IMR-90 (cell line): ENCODE results near the gene FOXM1. TPM values are rescaled to one million over a fixed set of nuclear protein-coding genes. Genes with fewer than 3 reads are reported as not detected.

ENCODE experiments used
- ATAC-seq: fragments of 200-7000 bp; cut with Tn5 transposase; 2 replicates; pipeline ENCODE4 v1.9.1; 2020; ENCODE audit warnings: low read depth, mild to moderate bottlenecking, moderate library complexity
- BruUV-seq: library from RNA; stranded (reverse); fragments of 400-500 nt; replicated peaks from 2 replicates; lab custom pipeline; 2021; lab: Mats Ljungman, UMichigan
- CTCF ChIA-PET: fragments of 300-600 bp; formaldehyde crosslinking; extraction: SDS; loops from one replicate; lab custom pipeline; 2021; ENCODE audit warnings: antibody characterized with exemption; lab: Yijun Ruan, JAX
- POLR2A ChIA-PET: fragments of 300-600 bp; sonication (Branson Sonifier 250); formaldehyde crosslinking; loops from one replicate; lab custom pipeline; 2022; ENCODE audit warnings: antibody characterized with exemption; ENCODE audit not compliant: unreplicated experiment; lab: Charles Lee
- DNase-seq: peaks from one replicate; pipeline ENCODE4 v3.0.0; 2013
- H2AFZ ChIP-seq: replicated peaks from 2 replicates; pipeline ENCODE3; 2013; ENCODE audit warnings: low read length, mild to moderate bottlenecking; ENCODE audit not compliant: poor library complexity
- H2AK5ac ChIP-seq: 2 replicates; pipeline ENCODE4 v1.6.1; 2013; ENCODE audit warnings: low read depth, low read length, inconsistent platforms
- H2AK9ac ChIP-seq: replicated peaks from 2 replicates; pipeline ENCODE3; 2013; ENCODE audit warnings: mild to moderate bottlenecking, low read depth, low read length, moderate library complexity; ENCODE audit not compliant: poor library complexity
- H2BK120ac ChIP-seq: 2 replicates; pipeline ENCODE4 v1.6.1; 2013; ENCODE audit warnings: low read depth, low read length, inconsistent platforms
- H2BK15ac ChIP-seq: 3 replicates; pipeline ENCODE4 v1.6.1; 2013; ENCODE audit warnings: low read depth, low read length, inconsistent platforms
- H2BK20ac ChIP-seq: 2 replicates; pipeline ENCODE4 v1.6.1; 2013; ENCODE audit warnings: low read depth, mild to moderate bottlenecking, inconsistent platforms, low read length, moderate library complexity
- H2BK5ac ChIP-seq: 2 replicates; pipeline ENCODE4 v1.6.1; 2013; ENCODE audit warnings: mild to moderate bottlenecking, low read depth, low read length, inconsistent platforms; ENCODE audit not compliant: poor library complexity, severe bottlenecking
- H3K14ac ChIP-seq: replicated peaks from 2 replicates; pipeline ENCODE4 v1.6.1; 2013; ENCODE audit warnings: low read depth, low read length, inconsistent platforms
- H3K18ac ChIP-seq: 2 replicates; pipeline ENCODE4 v1.6.1; 2013; ENCODE audit warnings: low read depth, low read length, control low read depth
- H3K23ac ChIP-seq: 2 replicates; pipeline ENCODE4 v1.6.1; 2013; ENCODE audit warnings: low read depth, low read length, inconsistent platforms
- H3K27ac ChIP-seq: 2 replicates; pipeline ENCODE4 v1.5.1; 2013; ENCODE audit warnings: mild to moderate bottlenecking, control low read depth, low read length; ENCODE audit not compliant: insufficient read depth
- H3K27me3 ChIP-seq: 2 replicates; pipeline ENCODE4 v1.6.1; 2013; ENCODE audit warnings: low read length; ENCODE audit not compliant: control insufficient read depth, insufficient read depth
- H3K36me3 ChIP-seq: 2 replicates; pipeline ENCODE4 v1.6.1; 2013; ENCODE audit warnings: low read length, mixed read lengths; ENCODE audit not compliant: control insufficient read depth, insufficient read depth
- H3K4ac ChIP-seq: 2 replicates; pipeline ENCODE4 v1.6.1; 2013; ENCODE audit warnings: low read depth, low read length, inconsistent platforms
- H3K4me1 ChIP-seq: 2 replicates; pipeline ENCODE4 v1.6.1; 2013; ENCODE audit warnings: low read length, mixed read lengths; ENCODE audit not compliant: control insufficient read depth, insufficient read depth
- H3K4me2 ChIP-seq: 2 replicates; pipeline ENCODE4 v1.6.1; 2013; ENCODE audit warnings: low read depth, mild to moderate bottlenecking, control low read depth, low read length, moderate library complexity
- H3K4me3 ChIP-seq: 2 replicates; pipeline ENCODE4 v1.5.1; 2013; ENCODE audit warnings: low read depth, mild to moderate bottlenecking, control low read depth, low read length, moderate library complexity; ENCODE audit not compliant: insufficient read depth
- H3K56ac ChIP-seq: 2 replicates; pipeline ENCODE4 v1.6.1; 2013; ENCODE audit warnings: low read length, inconsistent platforms; ENCODE audit not compliant: insufficient read depth; ENCODE audit errors: extremely low read depth
- H3K79me1 ChIP-seq, 2 experiments: 2 replicates each; pipeline ENCODE4 v1.6.1; 2013; ENCODE audit warnings: low read length in 2 of 2, inconsistent platforms in 1 of 2, low read depth in 1 of 2
- H3K9ac ChIP-seq: 2 replicates; pipeline ENCODE4 v1.6.1; 2013; ENCODE audit warnings: low read depth, low read length, control low read depth
- H3K9me1 ChIP-seq: 2 replicates; pipeline ENCODE4 v1.6.1; 2013; ENCODE audit warnings: low read length, inconsistent platforms; ENCODE audit not compliant: insufficient read depth
- H3K9me3 ChIP-seq: 2 replicates; pipeline ENCODE4 v1.6.1; 2013; ENCODE audit warnings: low read length; ENCODE audit not compliant: control insufficient read depth, insufficient read depth
- H4K20me1 ChIP-seq: 2 replicates; pipeline ENCODE4 v1.6.1; 2013; ENCODE audit warnings: low read length, inconsistent platforms; ENCODE audit not compliant: insufficient read depth
- H4K5ac ChIP-seq: 2 replicates; pipeline ENCODE4 v1.6.1; 2013; ENCODE audit warnings: mild to moderate bottlenecking, low read depth, low read length, control low read depth
- H4K8ac ChIP-seq, 2 experiments: 2 replicates each; pipeline ENCODE4 v1.6.1; 2013; ENCODE audit warnings: low read depth in 2 of 2, low read length in 2 of 2, control low read depth in 1 of 2, inconsistent platforms in 1 of 2
- H4K91ac ChIP-seq: 2 replicates; pipeline ENCODE4 v1.6.1; 2013; ENCODE audit warnings: low read depth, low read length, inconsistent platforms; ENCODE audit not compliant: insufficient read depth
- BHLHE40 ChIP-seq: fragments of 150-350 bp; IDR thresholded peaks from 2 replicates; pipeline ENCODE4 v1.6.1; 2016; ENCODE audit warnings: mild to moderate bottlenecking, low read depth, low read length
- FOS ChIP-seq: fragments of 150-350 bp; IDR thresholded peaks from 2 replicates; pipeline ENCODE4 v1.6.1; 2016; ENCODE audit warnings: low read depth, low read length
- MAFK ChIP-seq: IDR thresholded peaks from 2 replicates; pipeline ENCODE4 v1.6.1; 2012; ENCODE audit warnings: low read depth, low read length, improper control_type of control experiment
- MAZ ChIP-seq: IDR thresholded peaks from 2 replicates; pipeline ENCODE4 v1.6.1; 2012; ENCODE audit warnings: low read depth, mild to moderate bottlenecking, low read length, improper control_type of control experiment, moderate library complexity, borderline replicate concordance
- MXI1 ChIP-seq: IDR thresholded peaks from 2 replicates; pipeline ENCODE4 v1.6.1; 2012; ENCODE audit warnings: low read depth, mild to moderate bottlenecking, low read length, moderate library complexity, borderline replicate concordance
- NFE2L2 ChIP-seq: fragments of 150-350 bp; IDR thresholded peaks from 2 replicates; pipeline ENCODE4 v1.6.1; 2016; ENCODE audit warnings: low read depth, mild to moderate bottlenecking, low read length
- POLR2A ChIP-seq: IDR thresholded peaks from 2 replicates; pipeline ENCODE4 v1.6.1; 2012; ENCODE audit warnings: mild to moderate bottlenecking, low read depth, low read length
- RAD21 ChIP-seq: IDR thresholded peaks from 2 replicates; pipeline ENCODE4 v1.6.1; 2012; ENCODE audit warnings: low read length, improper control_type of control experiment
- RFX5 ChIP-seq: IDR thresholded peaks from 2 replicates; pipeline ENCODE4 v1.8.0; 2012; ENCODE audit warnings: low read depth, mild to moderate bottlenecking, low read length, moderate library complexity
- WGBS, 2 experiments: methylation state at CpG; one replicate each; pipeline versions ENCODE4 v1.1.5 to v1.1.7; 2013; ENCODE audit warnings: missing lambda C conversion rate in 2 of 2; ENCODE audit not compliant: insufficient read length in 1 of 2; ENCODE audit errors: extremely low coverage in 2 of 2; 5-methylcytosine and 5-hydroxymethylcytosine counted together
- dilution Hi-C: fragments of 300-500 bp; cut with HindIII; formaldehyde crosslinking; loops from one replicate; pipeline ENCODE4 v1.14.3; 2018; ENCODE audit warnings: low sequenced_read_pairs; ENCODE audit not compliant: unreplicated experiment
- in situ Hi-C: fragments of 300-500 bp; cut with MboI; formaldehyde crosslinking; loops from 3 replicates; pipeline ENCODE4 v1.14.3; 2019; ENCODE audit warnings: low sequenced_read_pairs, inconsistent platforms, mixed read lengths
- intact Hi-C: fragments of 100-400 bp; cut with micrococcal nuclease; formaldehyde crosslinking; loops from 2 replicates; pipeline ENCODE4 v1.10.0; 2022
- polyA plus RNA-seq, 3 experiments: library from polyadenylated mRNA; depleted of rRNA; stranded (reverse); fragments of >200 nt; gene quantifications; 2 replicates each; pipeline ENCODE4 v1.2.3, GENCODE V29; 2012; ENCODE audit warnings: low replicate concordance in 1 of 3
- total RNA-seq: library from RNA; depleted of rRNA; stranded (reverse); fragments of >200 nt; gene quantifications from 2 replicates; pipeline ENCODE4 v1.2.3, GENCODE V29; 2012
- TF ChIP-seq, protein P1 (sequence below): fragments of 150-350 bp; IDR thresholded peaks from 2 replicates; pipeline ENCODE4 v1.6.1; 2016; ENCODE audit warnings: low read depth, mild to moderate bottlenecking, low read length, moderate library complexity, borderline replicate concordance
- TF ChIP-seq, protein P2 (sequence below): conservative IDR thresholded peaks from 2 replicates; pipeline ENCODE4 v1.5.1; 2012; ENCODE audit warnings: mild to moderate bottlenecking, low read depth, low read length, improper control_type of control experiment
- TF ChIP-seq, protein P3 (sequence below): fragments of 150-350 bp; IDR thresholded peaks from 2 replicates; pipeline ENCODE4 v1.6.1; 2017; ENCODE audit warnings: mild to moderate bottlenecking, antibody characterized with exemption, low read length, low read depth

The FOXM1 gene
- total and polyA plus RNA-seq, 2 of the 4 experiments (the other 2 are of a cell fraction): 14.9 to 29.3 TPM

DNA sequence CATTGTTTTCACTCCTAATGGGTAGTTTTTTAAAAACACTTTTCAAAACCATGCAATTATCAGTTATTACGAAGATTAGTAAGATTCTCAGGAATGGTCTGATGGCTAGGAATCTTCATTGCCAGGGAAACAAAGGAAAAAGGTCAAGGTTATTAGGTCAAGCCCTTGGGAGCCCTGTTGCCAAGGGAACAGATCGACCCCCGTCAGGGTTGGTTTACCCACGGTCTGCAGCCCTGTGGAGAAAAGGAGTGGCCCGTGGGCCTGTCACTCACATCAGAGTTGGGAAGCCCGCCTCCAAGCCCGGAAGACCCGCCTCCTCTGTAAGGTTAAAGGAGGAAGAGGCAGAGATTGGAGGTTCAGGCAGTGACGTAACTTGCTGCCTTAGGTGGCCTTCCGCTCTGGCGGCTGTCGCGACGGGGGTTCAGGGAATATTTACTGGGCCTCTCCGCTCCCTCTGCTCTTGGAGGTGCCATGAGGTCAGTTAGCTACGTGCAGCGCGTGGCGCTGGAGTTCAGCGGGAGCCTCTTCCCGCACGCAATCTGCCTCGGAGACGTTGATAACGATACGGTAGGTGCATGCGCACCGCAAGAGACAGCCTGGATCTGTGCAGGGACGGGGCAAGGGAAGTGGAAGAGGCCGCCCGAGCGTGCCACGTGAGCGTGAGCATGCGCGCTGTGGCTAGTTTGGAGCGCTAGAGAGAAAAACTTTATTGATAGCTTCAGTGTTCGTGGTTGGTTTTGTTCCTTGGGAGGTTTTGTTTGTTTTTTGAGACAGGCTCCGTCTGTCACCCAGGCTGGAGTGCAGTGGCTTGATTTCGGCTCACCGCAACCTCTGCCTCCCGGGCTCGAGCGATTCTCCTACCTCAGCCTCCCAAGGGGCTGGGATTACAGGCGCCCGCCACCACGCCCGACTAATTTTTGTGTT, 64.4 kb downstream of the FOXM1 start, which contains the start of gene ITFG2:
TSS of gene ITFG2 (plus strand) at position 379 of the 924 bp plus-strand sequence. CDS start at position 472, 93 bp downstream.
- H2AK9ac ChIP-seq: peak within 1 kb of the TSS; percentile 96
- peak; percentile 98 for DNase-seq
- 0% methylated on average over 22 of the region's 48 CpGs; no CpG with 5 or more reads in 1 of the 2 experiments for WGBS, 2 experiments
- H3K18ac ChIP-seq: peak within 1 kb of the TSS; percentile 93
- peak within 1 kb of the TSS; percentile 95 for H3K9ac ChIP-seq
- H3K9me1 ChIP-seq: 0 out of 2 replicates have a peak, but pooled peaks cover 5% of the 10 kb centered on the region
- H2BK20ac ChIP-seq: peak within 1 kb of the TSS; percentile 39; the same call in 1 of the 2 replicates
- in situ Hi-C loops (no loop called here), intact Hi-C loops (loop anchor here (1.0 kb wide), 1 partner anchor 72 kb away; no protein-coding TSS in a partner anchor), dilution Hi-C loops (no loop called here)
- peak within 1 kb of the TSS; percentile 96 for H3K23ac ChIP-seq
- H3K4ac ChIP-seq: peak within 1 kb of the TSS; percentile 97
- H3K4me1 ChIP-seq: no peaks in the 10 kb centered on the region
- peak within 1 kb of the TSS; percentile 92 for H3K27ac ChIP-seq
- H2BK5ac ChIP-seq: peak within 1 kb of the TSS; percentile 93
- TSS peak; percentile 69 for BruUV-seq
- H4K20me1 ChIP-seq: peaks cover 6% of the 10 kb centered on the region; the same call in 1 of the 2 replicates
- peak within 1 kb of the TSS; percentile 93 for H3K56ac ChIP-seq
- H4K8ac ChIP-seq: peak within 1 kb of the TSS; percentile 69 to 99
- H2BK120ac ChIP-seq: peak within 1 kb of the TSS; percentile 82
- H4K5ac ChIP-seq: peak within 1 kb of the TSS; percentile 95
- no peaks in the 10 kb centered on the region for H3K27me3 ChIP-seq
- ChIA-PET CTCF (interaction anchor here (0.7 to 1.3 kb wide), 4 partner anchors 29 to 133 kb away, joined by 3 to 4 read pairs (median 4); no protein-coding TSS in a partner anchor), POLR2A (interaction anchor here (0.6 kb wide), 1 partner anchor 130 kb away, joined by 4 read pairs; no protein-coding TSS in a partner anchor)
- peak within 1 kb of the TSS; percentile 96 for H2AK5ac ChIP-seq
- H3K14ac ChIP-seq: peak within 1 kb of the TSS; percentile 99
- peak within 1 kb of the TSS; percentile 77 for H3K4me2 ChIP-seq
- H2AFZ ChIP-seq: peak within 1 kb of the TSS; percentile 100
- H3K9me3 ChIP-seq: no peaks in the 10 kb centered on the region
- peak within 1 kb of the TSS; percentile 61 for H3K4me3 ChIP-seq
- peak; percentile 98 for ATAC-seq
- H4K91ac ChIP-seq: peak within 1 kb of the TSS; percentile 97
- peaks cover 11 to 29% of the 10 kb centered on the region in 2 experiments for H3K79me1 ChIP-seq
- H2BK15ac ChIP-seq: no peak within 1 kb of the TSS; the same call in 2 of the 3 replicates
- peaks cover 3% of the 10 kb centered on the region for H3K36me3 ChIP-seq
- TF ChIP-seq, protein P1, sequence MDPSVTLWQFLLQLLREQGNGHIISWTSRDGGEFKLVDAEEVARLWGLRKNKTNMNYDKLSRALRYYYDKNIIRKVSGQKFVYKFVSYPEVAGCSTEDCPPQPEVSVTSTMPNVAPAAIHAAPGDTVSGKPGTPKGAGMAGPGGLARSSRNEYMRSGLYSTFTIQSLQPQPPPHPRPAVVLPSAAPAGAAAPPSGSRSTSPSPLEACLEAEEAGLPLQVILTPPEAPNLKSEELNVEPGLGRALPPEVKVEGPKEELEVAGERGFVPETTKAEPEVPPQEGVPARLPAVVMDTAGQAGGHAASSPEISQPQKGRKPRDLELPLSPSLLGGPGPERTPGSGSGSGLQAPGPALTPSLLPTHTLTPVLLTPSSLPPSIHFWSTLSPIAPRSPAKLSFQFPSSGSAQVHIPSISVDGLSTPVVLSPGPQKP: no peak
- TF ChIP-seq RAD21: no peak
- peak; percentile 25; the same call in 1 of the 2 replicates for TF ChIP-seq FOS
- TF ChIP-seq NFE2L2: no peak
- no peak for TF ChIP-seq MAFK
- peak; percentile 42; the same call in 1 of the 2 replicates for TF ChIP-seq MAZ
- TF ChIP-seq MXI1: peak; percentile 81
- TF ChIP-seq RFX5: no peak
- TF ChIP-seq, protein P2, sequence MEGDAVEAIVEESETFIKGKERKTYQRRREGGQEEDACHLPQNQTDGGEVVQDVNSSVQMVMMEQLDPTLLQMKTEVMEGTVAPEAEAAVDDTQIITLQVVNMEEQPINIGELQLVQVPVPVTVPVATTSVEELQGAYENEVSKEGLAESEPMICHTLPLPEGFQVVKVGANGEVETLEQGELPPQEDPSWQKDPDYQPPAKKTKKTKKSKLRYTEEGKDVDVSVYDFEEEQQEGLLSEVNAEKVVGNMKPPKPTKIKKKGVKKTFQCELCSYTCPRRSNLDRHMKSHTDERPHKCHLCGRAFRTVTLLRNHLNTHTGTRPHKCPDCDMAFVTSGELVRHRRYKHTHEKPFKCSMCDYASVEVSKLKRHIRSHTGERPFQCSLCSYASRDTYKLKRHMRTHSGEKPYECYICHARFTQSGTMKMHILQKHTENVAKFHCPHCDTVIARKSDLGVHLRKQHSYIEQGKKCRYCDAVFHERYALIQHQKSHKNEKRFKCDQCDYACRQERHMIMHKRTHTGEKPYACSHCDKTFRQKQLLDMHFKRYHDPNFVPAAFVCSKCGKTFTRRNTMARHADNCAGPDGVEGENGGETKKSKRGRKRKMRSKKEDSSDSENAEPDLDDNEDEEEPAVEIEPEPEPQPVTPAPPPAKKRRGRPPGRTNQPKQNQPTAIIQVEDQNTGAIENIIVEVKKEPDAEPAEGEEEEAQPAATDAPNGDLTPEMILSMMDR: no peak
- TF ChIP-seq POLR2A: peak; percentile 84
- TF ChIP-seq BHLHE40: peak; percentile 98
- TF ChIP-seq, protein P3, sequence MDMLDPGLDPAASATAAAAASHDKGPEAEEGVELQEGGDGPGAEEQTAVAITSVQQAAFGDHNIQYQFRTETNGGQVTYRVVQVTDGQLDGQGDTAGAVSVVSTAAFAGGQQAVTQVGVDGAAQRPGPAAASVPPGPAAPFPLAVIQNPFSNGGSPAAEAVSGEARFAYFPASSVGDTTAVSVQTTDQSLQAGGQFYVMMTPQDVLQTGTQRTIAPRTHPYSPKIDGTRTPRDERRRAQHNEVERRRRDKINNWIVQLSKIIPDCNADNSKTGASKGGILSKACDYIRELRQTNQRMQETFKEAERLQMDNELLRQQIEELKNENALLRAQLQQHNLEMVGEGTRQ: peak; percentile 92
